Measurements from ENCODE around the gene ZNF853.

GRCh38 chr7:6589829-6590644, 25.4 kb upstream of the ZNF853 start, which contains the start of gene INTS15:
- TF ChIP-seq CTCF (IDR thresholded peaks at IDR 0.05) (peak; percentile 62), SIN3A (IDR thresholded peaks at IDR 0.05; ENCODE audit: borderline replicate concordance, low read depth, low read length) (peak; percentile 91; the same call in 1 of the 2 replicates), CHD2 (IDR thresholded peaks at IDR 0.05; ENCODE audit: low read length, partially characterized antibody) (no peak), TAF1 (IDR thresholded peaks at IDR 0.05; ENCODE audit: borderline replicate concordance, low read depth, low read length) (peak; percentile 96), MXI1 (IDR thresholded peaks at IDR 0.05; ENCODE audit: low read depth, low read length) (peak; percentile 78)
